Spinal cord (tissue), 10 donors: ENCODE data around the gene CETP. TPM values are rescaled to one million over a fixed set of nuclear protein-coding genes. Genes with fewer than 3 reads are reported as not detected.

ENCODE experiments used
- DNase-seq, 6 donors: peaks; one replicate each; pipeline versions ENCODE4 v3.0.0 to v3.0.0-alpha.2; 2013 to 2015; ENCODE audit warnings: low spot score in 6 of 6, low read depth in 4 of 6
- H3K27ac ChIP-seq: one replicate; pipeline ENCODE4 v1.5.1; 2013; ENCODE audit warnings: low read depth, low read length, control low read depth
- H3K27me3 ChIP-seq: one replicate; pipeline ENCODE4 v1.6.1; 2013; ENCODE audit warnings: low read length; ENCODE audit not compliant: control insufficient read depth, insufficient read depth
- H3K36me3 ChIP-seq: one replicate; pipeline ENCODE4 v1.6.1; 2013; ENCODE audit warnings: low read length; ENCODE audit not compliant: control insufficient read depth, insufficient read depth
- H3K4me1 ChIP-seq: one replicate; pipeline ENCODE4 v1.6.1; 2013; ENCODE audit warnings: low read length; ENCODE audit not compliant: control insufficient read depth, insufficient read depth
- H3K4me3 ChIP-seq: one replicate; pipeline ENCODE4 v1.5.1; 2013; ENCODE audit warnings: low read depth, low read length, control low read depth
- H3K9me3 ChIP-seq: one replicate; pipeline ENCODE4 v1.6.1; 2013; ENCODE audit warnings: low read length; ENCODE audit not compliant: control insufficient read depth, insufficient read depth
- WGBS: methylation state at CpG from one replicate; pipeline ENCODE4 v1.1.5; 2013; ENCODE audit warnings: missing lambda C conversion rate; ENCODE audit not compliant: insufficient coverage; 5-methylcytosine and 5-hydroxymethylcytosine counted together
- polyA plus RNA-seq, 2 donors: library from polyadenylated mRNA; unstranded; fragments of 120-200 nt; gene quantifications; one replicate each; pipeline ENCODE4 v1.2.1, GENCODE V29; 2013; ENCODE audit not compliant: insufficient read length in 2 of 2
- total RNA-seq, 2 donors: library from RNA; depleted of rRNA in 1 of 2; stranded (reverse); fragments of 120-200 nt in 1 of 2; fragments of >200 nt in 1 of 2; gene quantifications; one replicate each; pipeline versions ENCODE4 v1.2.3 to v1.2.4, GENCODE V29; 2013 to 2014
- donor health status: healthy.

CETP gene
- total and polyA plus RNA-seq, 4 donors, result 2.0 to 13.5 (median 3.6) TPM

GRCh38 chr16:56977216-56977615 is 15.5 kb downstream of the CETP start:
- Histone ChIP-seq H3K4me3 (no peak overlapping the region), H3K27me3 (no peaks in the 10 kb centered on the region), H3K36me3 (no peaks in the 10 kb centered on the region), H3K27ac (no peak overlapping the region), H3K9me3 (no peaks in the 10 kb centered on the region), H3K4me1 (no peaks in the 10 kb centered on the region)
- WGBS, result 79% methylated on average over 6 of the region's 6 CpGs
- DNase-seq, result no peak

GRCh38 chr16:56977823-56978430 is 16.2 kb downstream of the CETP start:
- Histone ChIP-seq H3K4me3 (no peak overlapping the region), H3K27me3 (no peaks in the 10 kb centered on the region), H3K4me1 (no peaks in the 10 kb centered on the region), H3K36me3 (no peaks in the 10 kb centered on the region), H3K27ac (no peak overlapping the region), H3K9me3 (no peaks in the 10 kb centered on the region)
- no peak for DNase-seq
- 89% methylated on average over 8 of the region's 11 CpGs for WGBS

DNA sequence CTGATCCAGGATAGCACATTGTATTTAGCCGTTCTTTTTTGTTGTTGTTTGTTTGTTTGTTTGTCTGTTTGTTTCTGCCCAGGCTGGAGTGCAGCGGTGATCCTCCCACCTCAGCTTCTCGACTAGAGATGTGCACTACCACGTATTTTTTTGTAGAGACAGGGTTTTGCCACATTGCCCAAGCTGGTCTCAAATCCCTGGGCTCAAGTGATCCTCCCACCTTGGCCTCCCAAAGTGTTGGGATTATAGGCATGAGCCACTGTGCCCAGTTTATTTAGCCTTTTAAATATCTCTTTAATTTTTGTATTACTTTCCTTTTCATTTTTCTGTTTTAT is 18.4 kb downstream of the CETP start:
- no peak for DNase-seq
- WGBS, result no CpG with 5 or more reads among the region's 4 CpGs

GRCh38 chr16:56980792-56981724 is 19.3 kb downstream of the CETP start:
- Histone ChIP-seq H3K4me1 (no peaks in the 10 kb centered on the region), H3K27me3 (no peaks in the 10 kb centered on the region), H3K36me3 (no peaks in the 10 kb centered on the region), H3K4me3 (no peak overlapping the region), H3K9me3 (no peaks in the 10 kb centered on the region), H3K27ac (no peak overlapping the region)
- no peak for DNase-seq
- WGBS, result 72% methylated on average over 15 of the region's 16 CpGs

More for the DNA sequence above, 18.4 kb downstream of the CETP start:
- Histone ChIP-seq H3K27ac (no peak overlapping the region), H3K27me3 (no peaks in the 10 kb centered on the region), H3K4me1 (no peaks in the 10 kb centered on the region), H3K9me3 (no peaks in the 10 kb centered on the region), H3K36me3 (no peaks in the 10 kb centered on the region), H3K4me3 (no peak overlapping the region)

DNA sequence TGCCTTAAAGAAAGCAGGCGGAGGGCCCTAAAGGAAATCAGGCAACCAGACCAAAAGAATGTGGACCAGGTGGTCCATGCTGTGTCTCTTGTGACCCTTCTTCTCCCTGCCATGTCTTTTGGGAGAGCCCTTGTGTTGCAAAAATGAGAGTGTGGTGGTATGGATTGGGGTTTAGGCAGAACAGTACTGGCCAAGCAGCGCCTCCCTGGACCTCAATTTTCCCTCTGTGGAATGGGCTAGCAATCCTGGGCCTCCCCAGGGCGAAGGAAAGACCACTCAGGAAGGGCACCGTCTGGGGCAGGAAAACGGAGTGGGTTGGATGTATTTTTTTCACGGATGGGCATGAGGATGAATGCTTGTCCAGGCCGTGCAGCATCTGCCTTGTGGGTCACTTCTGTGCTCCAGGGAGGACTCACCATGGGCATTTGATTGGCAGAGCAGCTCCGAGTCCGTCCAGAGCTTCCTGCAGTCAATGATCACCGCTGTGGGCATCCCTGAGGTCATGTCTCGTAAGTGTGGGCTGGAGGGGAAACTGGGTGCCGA is 20.1 kb downstream of the CETP start:
- no peak overlapping the region for H3K27ac ChIP-seq
- H3K4me3 ChIP-seq, result no peak overlapping the region
- H3K9me3 ChIP-seq, result no peaks in the 10 kb centered on the region
- H3K4me1 ChIP-seq, result no peaks in the 10 kb centered on the region
- 86% methylated on average over 11 of the region's 12 CpGs for WGBS
- H3K27me3 ChIP-seq, result no peaks in the 10 kb centered on the region
- no peaks in the 10 kb centered on the region for H3K36me3 ChIP-seq
- DNase-seq, result no peak

- H3K27ac ChIP-seq, result no peak overlapping the region
- no peaks in the 10 kb centered on the region for H3K36me3 ChIP-seq
- H3K27me3 ChIP-seq, result no peaks in the 10 kb centered on the region
- H3K9me3 ChIP-seq, result no peaks in the 10 kb centered on the region
- H3K4me3 ChIP-seq, result no peak overlapping the region
- no peak for DNase-seq
- H3K4me1 ChIP-seq, result no peaks in the 10 kb centered on the region
- no CpG with 5 or more reads among the region's 2 CpGs for WGBS
Observed at GRCh38 chr16:56982695-56983094, 20.9 kb downstream of the CETP start.

DNA sequence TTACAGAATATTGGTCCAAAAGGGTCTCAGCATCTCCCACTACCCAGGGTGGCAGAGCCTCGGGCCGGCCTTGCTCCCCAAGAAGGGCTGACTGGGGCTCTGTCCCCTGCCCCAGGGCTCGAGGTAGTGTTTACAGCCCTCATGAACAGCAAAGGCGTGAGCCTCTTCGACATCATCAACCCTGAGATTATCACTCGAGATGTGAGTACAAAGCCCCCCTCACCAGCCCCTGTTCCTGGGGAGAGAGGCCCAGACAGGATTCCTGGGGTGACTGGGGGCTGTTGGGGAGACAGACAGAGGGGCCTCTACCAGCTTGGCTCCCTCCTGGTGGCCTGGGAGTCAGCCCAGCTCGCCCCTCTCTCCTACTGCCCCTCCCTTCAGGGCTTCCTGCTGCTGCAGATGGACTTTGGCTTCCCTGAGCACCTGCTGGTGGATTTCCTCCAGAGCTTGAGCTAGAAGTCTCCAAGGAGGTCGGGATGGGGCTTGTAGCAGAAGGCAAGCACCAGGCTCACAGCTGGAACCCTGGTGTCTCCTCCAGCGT is 21.5 kb downstream of the CETP start:
- H3K4me3 ChIP-seq, result no peak overlapping the region
- no peaks in the 10 kb centered on the region for H3K4me1 ChIP-seq
- DNase-seq, result no peak
- H3K27ac ChIP-seq, result no peak overlapping the region
- WGBS, result 56% methylated on average over 3 of the region's 9 CpGs
- H3K27me3 ChIP-seq, result no peaks in the 10 kb centered on the region
- no peaks in the 10 kb centered on the region for H3K36me3 ChIP-seq
- no peaks in the 10 kb centered on the region for H3K9me3 ChIP-seq

- H3K27ac ChIP-seq, result no peak overlapping the region
- no peak overlapping the region for H3K4me3 ChIP-seq
- H3K27me3 ChIP-seq, result peaks cover 4% of the 10 kb centered on the region
- no peak for DNase-seq
- H3K36me3 ChIP-seq, result no peaks in the 10 kb centered on the region
- no peaks in the 10 kb centered on the region for H3K9me3 ChIP-seq
- 97% methylated on average over 6 of the region's 6 CpGs for WGBS
- H3K4me1 ChIP-seq, result peaks cover 11% of the 10 kb centered on the region
Observed at GRCh38 chr16:56984639-56985038, 22.9 kb downstream of the CETP start.

- no peaks in the 10 kb centered on the region for H3K36me3 ChIP-seq
- no peak overlapping the region for H3K4me3 ChIP-seq
- H3K27ac ChIP-seq, result no peak overlapping the region
- no peaks in the 10 kb centered on the region for H3K9me3 ChIP-seq
- peaks cover 17% of the 10 kb centered on the region for H3K4me1 ChIP-seq
- peaks cover 4% of the 10 kb centered on the region for H3K27me3 ChIP-seq
- DNase-seq, result no peak
- WGBS, result 77% methylated on average over 6 of the region's 7 CpGs
Observed at GRCh38 chr16:56985288-56985961, 23.7 kb downstream of the CETP start.
